ENCODE results near the gene PLA2G4D. TPM values are rescaled to one million over a fixed set of nuclear protein-coding genes. Genes with fewer than 3 reads are reported as not detected.

PLA2G4D gene
- total RNA-seq, 1 experiment from 2014 or later = 0.34 TPM

DNA sequence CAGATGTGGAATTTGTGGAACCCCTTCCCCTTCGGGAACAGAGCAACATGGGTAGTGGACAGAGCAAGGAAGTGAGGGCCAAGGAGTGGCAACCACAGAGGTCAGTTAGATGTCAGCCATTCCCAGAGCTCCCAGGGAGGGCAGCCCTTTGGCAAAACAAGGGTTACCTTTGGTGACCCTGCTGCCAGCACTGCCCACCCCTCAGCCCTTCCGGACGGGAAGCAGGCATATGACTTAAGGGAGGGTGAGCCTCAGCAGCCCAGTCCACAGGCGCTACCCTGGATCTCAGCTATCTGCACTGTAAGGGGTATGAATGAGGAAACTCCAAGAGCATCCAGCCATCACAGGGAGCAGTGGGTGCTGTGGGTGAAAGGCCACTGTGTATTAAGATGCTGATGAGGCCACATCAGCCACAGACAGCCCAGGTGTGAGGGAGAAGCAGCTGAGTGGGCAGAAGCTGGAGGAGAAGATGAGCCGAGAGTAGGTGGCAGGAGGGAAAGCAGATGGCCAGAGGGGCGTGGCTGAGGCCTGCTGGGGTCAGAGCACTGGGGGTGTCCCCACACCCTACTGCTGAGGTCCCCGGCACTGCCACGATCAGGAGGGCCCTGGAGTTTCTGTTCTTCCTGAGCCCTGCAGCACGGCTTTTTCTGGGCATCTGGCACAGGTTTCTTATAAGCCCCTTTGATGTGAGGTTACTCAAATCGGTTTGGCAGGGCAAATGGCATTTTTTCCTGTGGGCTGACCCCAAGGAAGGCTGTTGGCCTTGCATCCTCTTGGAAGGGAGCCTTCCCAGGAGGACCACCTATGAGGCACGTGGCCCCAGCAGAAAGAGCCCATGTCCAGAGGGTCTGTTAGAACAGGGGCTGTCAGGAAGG lies 6.2 kb downstream of the PLA2G4D start:
- Histone ChIP-seq H3K79me2 (ENCODE audit: insufficient read depth, low read length) (no peaks in the 10 kb centered on the region), H3K4me1 (ENCODE audit: control insufficient read depth in 1 of 2, insufficient read depth in 2 of 2, low read length in 2 of 2) (peaks cover 11 to 31% of the 10 kb centered on the region in 2 experiments), H3K36me3 (ENCODE audit: control insufficient read depth in 1 of 2, insufficient read depth in 2 of 2, low read length in 2 of 2) (no peaks in the 10 kb centered on the region), H3K27ac (ENCODE audit: low read depth, low read length) (no peak overlapping the region), H3K9ac (ENCODE audit: low read length) (no peak overlapping the region), H3K9me2 (ENCODE audit: insufficient read depth) (no peaks in the 10 kb centered on the region), H3K4me2 (ENCODE audit: low read length) (no peak overlapping the region), H2AFZ (ENCODE audit: low read depth, low read length, poor library complexity, severe bottlenecking) (no peak overlapping the region), H3K9me3 (ENCODE audit: control insufficient read depth in 1 of 2, insufficient read depth in 1 of 2, low read depth in 1 of 2, low read length in 2 of 2) (no peaks in the 10 kb centered on the region), H3K4me3 (replicated peaks in 1 of 2; ENCODE audit: low read depth in 1 of 2, low read length in 2 of 2) (no peak overlapping the region), H3K27me3 (ENCODE audit: insufficient read depth, low read length) (no peaks in the 10 kb centered on the region), H4K20me1 (ENCODE audit: insufficient read depth) (no peaks in the 10 kb centered on the region)
- ChIA-PET RAD21 (ENCODE audit: low non-redundant PET in 1 of 2, low total read pairs in 2 of 2, uncharacterized antibody in 2 of 2, unreplicated experiment in 2 of 2) (no interaction called here), POLR2A (no interaction called here), CTCF (no interaction called here)
- DNase-seq (ENCODE audit: low read depth, low spot score) (no peak), ATAC-seq (no peak)
- intact Hi-C loops (cut with micrococcal nuclease) = no loop called here
- no peak for TF ChIP-seq RAD21 (IDR thresholded peaks at IDR 0.05; ENCODE audit: low read depth)
- TF ChIP-seq, protein P1, sequence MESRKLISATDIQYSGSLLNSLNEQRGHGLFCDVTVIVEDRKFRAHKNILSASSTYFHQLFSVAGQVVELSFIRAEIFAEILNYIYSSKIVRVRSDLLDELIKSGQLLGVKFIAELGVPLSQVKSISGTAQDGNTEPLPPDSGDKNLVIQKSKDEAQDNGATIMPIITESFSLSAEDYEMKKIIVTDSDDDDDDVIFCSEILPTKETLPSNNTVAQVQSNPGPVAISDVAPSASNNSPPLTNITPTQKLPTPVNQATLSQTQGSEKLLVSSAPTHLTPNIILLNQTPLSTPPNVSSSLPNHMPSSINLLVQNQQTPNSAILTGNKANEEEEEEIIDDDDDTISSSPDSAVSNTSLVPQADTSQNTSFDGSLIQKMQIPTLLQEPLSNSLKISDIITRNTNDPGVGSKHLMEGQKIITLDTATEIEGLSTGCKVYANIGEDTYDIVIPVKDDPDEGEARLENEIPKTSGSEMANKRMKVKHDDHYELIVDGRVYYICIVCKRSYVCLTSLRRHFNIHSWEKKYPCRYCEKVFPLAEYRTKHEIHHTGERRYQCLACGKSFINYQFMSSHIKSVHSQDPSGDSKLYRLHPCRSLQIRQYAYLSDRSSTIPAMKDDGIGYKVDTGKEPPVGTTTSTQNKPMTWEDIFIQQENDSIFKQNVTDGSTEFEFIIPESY (IDR thresholded peaks at IDR 0.05; ENCODE audit: extremely low read depth, insufficient replicate concordance, low read length) = no peak
- no peak for TF ChIP-seq YY1 (IDR thresholded peaks at IDR 0.05; ENCODE audit: extremely low read depth, insufficient replicate concordance, low read depth, low read length)
- TF ChIP-seq CBX3 (IDR thresholded peaks at IDR 0.05; ENCODE audit: low read depth) = no peak
- no peak for TF ChIP-seq TCF7L2 (IDR thresholded peaks at IDR 0.05; ENCODE audit: borderline replicate concordance, extremely low read depth, insufficient read depth, insufficient read length)
- TF ChIP-seq ZFX (IDR thresholded peaks at IDR 0.05) = no peak
- TF ChIP-seq FOSL1 (IDR thresholded peaks at IDR 0.05; ENCODE audit: low read depth) = no peak
- TF ChIP-seq SP1 (IDR thresholded peaks at IDR 0.05; ENCODE audit: low read depth) = no peak
- BruUV-seq (replicated peaks) = no TSS peak
